ENCODE measurements around the gene ARVCF. TPM values are rescaled to one million over a fixed set of nuclear protein-coding genes. Genes with fewer than 3 reads are reported as not detected.

The ARVCF gene
- total and polyA plus RNA-seq, 9 of the 15 experiments (the other 6 are each of a cell fraction or from before 2014, with no cell fraction given): 0.03 to 97.4 (median 15.6) TPM

DNA sequence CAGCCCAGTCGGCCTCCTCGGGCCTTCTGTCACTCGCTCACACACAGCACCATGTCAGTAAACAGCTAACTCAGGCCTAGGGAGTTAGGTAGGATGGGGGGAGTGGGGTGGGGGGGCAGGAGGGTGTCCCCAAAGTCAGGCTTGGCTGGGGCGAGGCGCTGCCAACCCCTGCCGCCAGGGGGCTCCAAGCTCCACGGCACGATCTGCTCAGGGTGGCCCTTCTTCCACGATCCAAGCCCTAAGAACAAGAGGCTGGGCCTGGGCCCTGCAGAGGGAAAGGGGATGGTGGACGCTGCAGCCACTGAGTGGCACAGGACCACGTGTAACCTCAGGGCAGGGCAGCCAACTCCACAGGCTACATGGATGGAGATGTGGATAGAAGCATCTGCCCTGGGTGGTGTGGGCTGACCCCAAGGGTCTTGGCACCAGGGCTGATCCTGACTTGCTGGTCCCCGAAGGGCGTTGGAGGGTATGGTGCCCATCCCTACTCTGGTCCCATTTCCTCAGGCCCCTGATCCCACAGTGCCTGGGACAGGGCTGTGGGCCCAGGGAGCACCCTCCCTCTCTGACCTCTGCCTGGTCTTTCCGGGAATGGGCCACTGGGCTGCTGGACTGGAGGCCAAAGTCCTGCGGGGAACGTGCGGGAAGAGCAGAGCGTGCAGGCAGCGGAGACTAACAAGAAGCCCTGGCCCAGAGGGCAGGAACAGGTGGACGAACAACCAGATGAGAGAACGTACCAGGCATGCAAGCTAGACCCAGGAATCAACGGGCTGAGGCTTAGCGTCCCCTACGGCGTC, 45.9 kb downstream of the ARVCF start (continued):
- TF ChIP-seq, protein P1, sequence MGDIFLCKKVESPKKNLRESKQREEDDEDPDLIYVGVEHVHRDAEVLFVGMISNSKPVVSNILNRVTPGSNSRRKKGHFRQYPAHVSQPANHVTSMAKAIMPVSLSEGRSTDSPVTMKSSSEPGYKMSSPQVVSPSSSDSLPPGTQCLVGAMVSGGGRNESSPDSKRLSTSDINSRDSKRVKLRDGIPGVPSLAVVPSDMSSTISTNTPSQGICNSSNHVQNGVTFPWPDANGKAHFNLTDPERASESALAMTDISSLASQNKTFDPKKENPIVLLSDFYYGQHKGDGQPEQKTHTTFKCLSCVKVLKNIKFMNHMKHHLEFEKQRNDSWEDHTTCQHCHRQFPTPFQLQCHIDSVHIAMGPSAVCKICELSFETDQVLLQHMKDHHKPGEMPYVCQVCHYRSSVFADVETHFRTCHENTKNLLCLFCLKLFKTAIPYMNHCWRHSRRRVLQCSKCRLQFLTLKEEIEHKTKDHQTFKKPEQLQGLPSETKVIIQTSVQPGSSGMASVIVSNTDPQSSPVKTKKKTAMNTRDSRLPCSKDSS (IDR thresholded peaks at IDR 0.05; ENCODE audit: low read depth, partially characterized antibody): no peak
- no peak for TF ChIP-seq ASH1L (IDR thresholded peaks at IDR 0.05; ENCODE audit: borderline replicate concordance, low read depth, partially characterized antibody)
- peak; percentile 39; the same call in 1 of the 2 replicates for TF ChIP-seq LARP7 (IDR thresholded peaks at IDR 0.05)
- TF ChIP-seq, protein P2, sequence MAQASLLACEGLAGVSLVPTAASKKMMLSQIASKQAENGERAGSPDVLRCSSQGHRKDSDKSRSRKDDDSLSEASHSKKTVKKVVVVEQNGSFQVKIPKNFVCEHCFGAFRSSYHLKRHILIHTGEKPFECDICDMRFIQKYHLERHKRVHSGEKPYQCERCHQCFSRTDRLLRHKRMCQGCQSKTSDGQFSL (CRISPR knock-in tag; IDR thresholded peaks at IDR 0.05): no peak
- TF ChIP-seq, protein P2 (tag; IDR thresholded peaks at IDR 0.05): peak in 1 of 2 experiments; percentile 100; a peak in 2 of 4 replicates
- 0 out of 2 replicates have a peak, but pooled peaks have one; percentile 5 for TF ChIP-seq PHB (CRISPR knock-in tag; IDR thresholded peaks at IDR 0.05)
- peak; percentile 65 for TF ChIP-seq NEUROD1 (IDR thresholded peaks at IDR 0.05; ENCODE audit: borderline replicate concordance, low read depth, low read length, partially characterized antibody)
- TF ChIP-seq ZSCAN32 (CRISPR knock-in tag; IDR thresholded peaks at IDR 0.05): no peak; the same call in 1 of the 2 replicates
- no peak for TF ChIP-seq SMARCC2 (IDR thresholded peaks at IDR 0.05; ENCODE audit: low read depth)
- TF ChIP-seq SAP30 (IDR thresholded peaks at IDR 0.05; ENCODE audit: borderline replicate concordance, insufficient read depth, low read depth, low read length, poor library complexity, severe bottlenecking): no peak
- peak; percentile 28 for TF ChIP-seq SETDB1 (IDR thresholded peaks at IDR 0.05; ENCODE audit: low read length)
- TF ChIP-seq TAF7 (tag; IDR thresholded peaks at IDR 0.05): no peak
- TF ChIP-seq, protein P3, sequence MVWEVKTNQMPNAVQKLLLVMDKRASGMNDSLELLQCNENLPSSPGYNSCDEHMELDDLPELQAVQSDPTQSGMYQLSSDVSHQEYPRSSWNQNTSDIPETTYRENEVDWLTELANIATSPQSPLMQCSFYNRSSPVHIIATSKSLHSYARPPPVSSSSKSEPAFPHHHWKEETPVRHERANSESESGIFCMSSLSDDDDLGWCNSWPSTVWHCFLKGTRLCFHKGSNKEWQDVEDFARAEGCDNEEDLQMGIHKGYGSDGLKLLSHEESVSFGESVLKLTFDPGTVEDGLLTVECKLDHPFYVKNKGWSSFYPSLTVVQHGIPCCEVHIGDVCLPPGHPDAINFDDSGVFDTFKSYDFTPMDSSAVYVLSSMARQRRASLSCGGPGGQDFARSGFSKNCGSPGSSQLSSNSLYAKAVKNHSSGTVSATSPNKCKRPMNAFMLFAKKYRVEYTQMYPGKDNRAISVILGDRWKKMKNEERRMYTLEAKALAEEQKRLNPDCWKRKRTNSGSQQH (CRISPR knock-in tag; IDR thresholded peaks at IDR 0.05): peak; percentile 71
- TF ChIP-seq ILF3 (IDR thresholded peaks at IDR 0.05; ENCODE audit: borderline replicate concordance): no peak
- TF ChIP-seq CSDE1 (IDR thresholded peaks at IDR 0.05): no peak
- no peak for TF ChIP-seq U2AF2 (optimal IDR thresholded peaks at IDR 0.05; ENCODE audit: low read depth, low read length)
- TF ChIP-seq, protein P4, sequence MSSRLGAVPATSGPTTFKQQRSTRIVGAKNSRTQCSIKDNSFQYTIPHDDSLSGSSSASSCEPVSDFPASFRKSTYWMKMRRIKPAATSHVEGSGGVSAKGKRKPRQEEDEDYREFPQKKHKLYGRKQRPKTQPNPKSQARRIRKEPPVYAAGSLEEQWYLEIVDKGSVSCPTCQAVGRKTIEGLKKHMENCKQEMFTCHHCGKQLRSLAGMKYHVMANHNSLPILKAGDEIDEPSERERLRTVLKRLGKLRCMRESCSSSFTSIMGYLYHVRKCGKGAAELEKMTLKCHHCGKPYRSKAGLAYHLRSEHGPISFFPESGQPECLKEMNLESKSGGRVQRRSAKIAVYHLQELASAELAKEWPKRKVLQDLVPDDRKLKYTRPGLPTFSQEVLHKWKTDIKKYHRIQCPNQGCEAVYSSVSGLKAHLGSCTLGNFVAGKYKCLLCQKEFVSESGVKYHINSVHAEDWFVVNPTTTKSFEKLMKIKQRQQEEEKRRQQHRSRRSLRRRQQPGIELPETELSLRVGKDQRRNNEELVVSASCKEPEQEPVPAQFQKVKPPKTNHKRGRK (tag; IDR thresholded peaks at IDR 0.05): no peak
- TF ChIP-seq ZNF589 (CRISPR knock-in tag; IDR thresholded peaks at IDR 0.05; ENCODE audit: low read depth): no peak
- TF ChIP-seq, protein P5, sequence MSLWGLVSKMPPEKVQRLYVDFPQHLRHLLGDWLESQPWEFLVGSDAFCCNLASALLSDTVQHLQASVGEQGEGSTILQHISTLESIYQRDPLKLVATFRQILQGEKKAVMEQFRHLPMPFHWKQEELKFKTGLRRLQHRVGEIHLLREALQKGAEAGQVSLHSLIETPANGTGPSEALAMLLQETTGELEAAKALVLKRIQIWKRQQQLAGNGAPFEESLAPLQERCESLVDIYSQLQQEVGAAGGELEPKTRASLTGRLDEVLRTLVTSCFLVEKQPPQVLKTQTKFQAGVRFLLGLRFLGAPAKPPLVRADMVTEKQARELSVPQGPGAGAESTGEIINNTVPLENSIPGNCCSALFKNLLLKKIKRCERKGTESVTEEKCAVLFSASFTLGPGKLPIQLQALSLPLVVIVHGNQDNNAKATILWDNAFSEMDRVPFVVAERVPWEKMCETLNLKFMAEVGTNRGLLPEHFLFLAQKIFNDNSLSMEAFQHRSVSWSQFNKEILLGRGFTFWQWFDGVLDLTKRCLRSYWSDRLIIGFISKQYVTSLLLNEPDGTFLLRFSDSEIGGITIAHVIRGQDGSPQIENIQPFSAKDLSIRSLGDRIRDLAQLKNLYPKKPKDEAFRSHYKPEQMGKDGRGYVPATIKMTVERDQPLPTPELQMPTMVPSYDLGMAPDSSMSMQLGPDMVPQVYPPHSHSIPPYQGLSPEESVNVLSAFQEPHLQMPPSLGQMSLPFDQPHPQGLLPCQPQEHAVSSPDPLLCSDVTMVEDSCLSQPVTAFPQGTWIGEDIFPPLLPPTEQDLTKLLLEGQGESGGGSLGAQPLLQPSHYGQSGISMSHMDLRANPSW (CRISPR knock-in tag; IDR thresholded peaks at IDR 0.05): peak; percentile 99

Data from K562 (cell line).